Mesendoderm (in vitro differentiated cells): ENCODE measurements around the gene PLD3.
A peak's percentile ranks its signal among the peaks of the same experiment; 100 is the strongest.
"Not testable (repeated sequence)": the region's sequence is repeated elsewhere in the genome, so short reads cannot be mapped to it uniquely, and the experiment has no call there.

ENCODE experiments used
- DNase-seq: peaks from one replicate; pipeline ENCODE4 v3.0.0; 2013
- H2AK5ac ChIP-seq: 2 replicates; pipeline ENCODE4 v1.6.1; 2013; ENCODE audit warnings: low read length, inconsistent platforms
- H2BK120ac ChIP-seq: 2 replicates; pipeline ENCODE4 v1.6.1; 2013; ENCODE audit warnings: low read depth, mild to moderate bottlenecking, low read length, moderate library complexity, mixed read lengths
- H2BK15ac ChIP-seq: replicated peaks from 2 replicates; pipeline ENCODE4 v1.6.1; 2013; ENCODE audit warnings: low read depth, mild to moderate bottlenecking, moderate library complexity
- H2BK5ac ChIP-seq: 2 replicates; pipeline ENCODE4 v1.6.1; 2013; ENCODE audit warnings: low read length, inconsistent platforms
- H3K18ac ChIP-seq: 2 replicates; pipeline ENCODE4 v1.6.1; 2013; ENCODE audit warnings: mild to moderate bottlenecking, low read length, mixed read lengths
- H3K23ac ChIP-seq: one replicate; pipeline ENCODE4 v1.6.1; 2013; ENCODE audit warnings: low read length
- H3K27ac ChIP-seq: 2 replicates; pipeline ENCODE4 v1.5.1; 2013; ENCODE audit warnings: low read depth, mild to moderate bottlenecking, inconsistent platforms, low read length, moderate library complexity
- H3K27me3 ChIP-seq: 2 replicates; pipeline ENCODE4 v1.6.1; 2013; ENCODE audit warnings: low read length, control low read depth, mild to moderate bottlenecking, inconsistent platforms; ENCODE audit not compliant: insufficient read depth, poor library complexity
- H3K36me3 ChIP-seq: 2 replicates; pipeline ENCODE4 v1.6.1; 2013; ENCODE audit warnings: low read length, inconsistent platforms; ENCODE audit not compliant: control insufficient read depth, insufficient read depth
- H3K4ac ChIP-seq: one replicate; pipeline ENCODE4 v1.6.1; 2013; ENCODE audit warnings: low read depth, mild to moderate bottlenecking, low read length, moderate library complexity
- H3K4me1 ChIP-seq: 2 replicates; pipeline ENCODE4 v1.6.1; 2013; ENCODE audit warnings: low read depth, low read length, inconsistent platforms; ENCODE audit not compliant: control insufficient read depth
- H3K4me2 ChIP-seq: 2 replicates; pipeline ENCODE4 v1.6.1; 2013; ENCODE audit warnings: low read length
- H3K4me3 ChIP-seq: 2 replicates; pipeline ENCODE4 v1.5.1; 2013; ENCODE audit warnings: mild to moderate bottlenecking, low read length
- H3K56ac ChIP-seq: one replicate; pipeline ENCODE4 v1.6.1; 2013; ENCODE audit warnings: low read length
- H3K79me1 ChIP-seq: 2 replicates; pipeline ENCODE4 v1.6.1; 2013; ENCODE audit warnings: low read length, inconsistent platforms
- H3K79me2 ChIP-seq: 2 replicates; pipeline ENCODE4 v1.6.1; 2013; ENCODE audit warnings: mild to moderate bottlenecking, low read length; ENCODE audit not compliant: control insufficient read depth, insufficient read depth
- H3K9ac ChIP-seq: 2 replicates; pipeline ENCODE4 v1.6.1; 2013; ENCODE audit warnings: low read length, inconsistent platforms
- H4K5ac ChIP-seq: one replicate; pipeline ENCODE4 v1.6.1; 2013; ENCODE audit warnings: low read length
- H4K8ac ChIP-seq: one replicate; pipeline ENCODE4 v1.6.1; 2013; ENCODE audit warnings: low read depth, mild to moderate bottlenecking, control low read depth, low read length, moderate library complexity
- WGBS: extraction: QIAGEN DNeasy Blood & Tissue Kit; methylation state at CpG from one replicate; pipeline ENCODE4 v1.1.7; 2013; ENCODE audit warnings: low lambda C conversion rate, missing lambda C conversion rate; ENCODE audit not compliant: insufficient coverage; ENCODE audit errors: extremely low coverage; 5-methylcytosine and 5-hydroxymethylcytosine counted together

The PLD3 gene

DNA sequence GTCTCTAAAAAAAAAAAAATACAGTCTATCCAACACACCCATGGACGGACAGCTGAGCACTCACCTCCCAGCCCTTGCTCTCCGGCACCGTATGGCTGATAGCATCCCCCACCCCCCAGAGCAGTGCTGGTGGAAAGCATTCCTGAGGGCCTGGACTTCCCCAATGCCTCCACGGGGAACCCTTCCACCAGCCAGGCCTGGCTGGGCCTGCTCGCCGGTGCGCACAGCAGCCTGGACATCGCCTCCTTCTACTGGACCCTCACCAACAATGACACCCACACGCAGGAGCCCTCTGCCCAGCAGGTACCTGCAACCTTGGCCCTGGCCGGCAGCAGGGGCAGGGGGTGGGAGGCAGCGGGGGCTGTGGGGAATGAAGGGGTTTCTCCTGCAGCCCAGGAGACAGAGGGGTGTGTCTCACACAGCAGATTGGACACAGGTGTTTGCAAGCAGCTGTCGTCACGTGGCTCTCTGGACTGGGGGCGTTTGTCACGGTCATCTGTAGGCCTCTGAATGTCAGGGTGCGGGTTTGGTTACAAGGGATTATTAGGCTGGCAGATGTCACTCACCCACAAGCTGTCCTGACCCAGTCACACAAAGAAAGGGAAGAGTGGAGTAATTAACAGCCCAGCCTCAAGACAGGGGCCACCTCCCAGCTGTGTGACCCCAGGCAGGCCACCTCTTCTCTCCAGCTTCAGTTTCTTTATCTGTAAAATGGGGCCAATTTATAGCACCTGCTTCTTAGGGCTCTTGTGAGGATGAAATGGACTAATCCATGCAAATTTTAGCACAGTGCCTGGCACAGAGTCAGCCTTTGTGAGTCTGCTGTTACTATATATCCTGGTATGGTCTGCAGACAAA is 19.3 kb downstream of the PLD3 start:
- Histone ChIP-seq H3K4me1 (peaks cover 3% of the 10 kb centered on the region), H3K18ac (no peak overlapping the region), H3K56ac (no peak overlapping the region), H4K8ac (no peak overlapping the region), H2BK15ac (no peak overlapping the region), H3K27ac (no peak overlapping the region), H3K36me3 (peaks cover 3% of the 10 kb centered on the region), H3K23ac (no peak overlapping the region), H3K27me3 (no peaks in the 10 kb centered on the region), H3K4ac (no peak overlapping the region), H3K79me2 (no peaks in the 10 kb centered on the region), H3K4me3 (no peak overlapping the region), H2BK5ac (no peak overlapping the region), H4K5ac (no peak overlapping the region), H3K9ac (no peak overlapping the region), H2BK120ac (no peak overlapping the region), H2AK5ac (no peak overlapping the region), H3K4me2 (no peak overlapping the region), H3K79me1 (peaks cover 2% of the 10 kb centered on the region)
- DNase-seq: no peak
- no CpG with 5 or more reads among the region's 16 CpGs for WGBS

DNA sequence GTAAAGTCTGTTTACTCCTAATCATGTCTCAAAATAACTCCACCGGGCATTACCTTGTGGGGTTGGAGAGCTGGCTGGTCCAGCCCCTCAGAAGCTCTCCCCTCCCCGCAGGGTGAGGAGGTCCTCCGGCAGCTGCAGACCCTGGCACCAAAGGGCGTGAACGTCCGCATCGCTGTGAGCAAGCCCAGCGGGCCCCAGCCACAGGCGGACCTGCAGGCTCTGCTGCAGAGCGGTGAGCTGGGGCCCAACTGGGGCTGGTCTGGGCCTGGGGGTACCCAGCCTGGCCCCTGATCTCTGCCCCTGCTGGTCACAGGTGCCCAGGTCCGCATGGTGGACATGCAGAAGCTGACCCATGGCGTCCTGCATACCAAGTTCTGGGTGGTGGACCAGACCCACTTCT is 21.3 kb downstream of the PLD3 start:
- Histone ChIP-seq H3K9ac (no peak overlapping the region), H3K79me1 (peaks cover 2% of the 10 kb centered on the region), H2AK5ac (no peak overlapping the region), H3K27me3 (no peaks in the 10 kb centered on the region), H4K5ac (no peak overlapping the region), H3K4me1 (peaks cover 3% of the 10 kb centered on the region), H3K56ac (no peak overlapping the region), H2BK5ac (no peak overlapping the region), H3K36me3 (peaks cover 3% of the 10 kb centered on the region), H4K8ac (no peak overlapping the region), H3K79me2 (no peaks in the 10 kb centered on the region), H3K27ac (no peak overlapping the region), H3K4me3 (no peak overlapping the region), H3K23ac (no peak overlapping the region), H3K18ac (no peak overlapping the region), H3K4me2 (no peak overlapping the region), H2BK120ac (no peak overlapping the region), H2BK15ac (no peak overlapping the region), H3K4ac (no peak overlapping the region)
- WGBS: no CpG with 5 or more reads among the region's 12 CpGs
- DNase-seq: no peak

DNA sequence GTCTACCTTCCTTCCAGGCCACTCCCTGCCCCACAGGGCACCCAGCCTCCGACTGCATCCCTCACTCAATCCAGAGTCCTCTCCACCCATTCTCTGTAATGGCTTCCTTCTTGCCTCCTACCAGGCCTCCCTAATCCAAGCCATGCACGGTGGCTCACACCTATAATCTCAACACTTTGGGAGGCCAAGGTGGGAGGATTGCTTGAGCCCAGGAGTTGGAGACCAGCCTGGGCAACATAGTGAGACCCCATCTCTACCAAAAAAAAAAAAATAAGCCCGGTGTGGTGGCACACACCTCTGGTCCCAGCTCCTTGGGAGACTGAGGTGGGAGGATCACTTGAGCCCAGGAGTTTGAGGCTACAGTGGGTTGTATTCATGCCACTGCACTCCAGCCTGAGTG is 21.8 kb downstream of the PLD3 start:
- WGBS: no CpG with 5 or more reads among the region's 3 CpGs
- not testable (repeated sequence) for H3K9ac ChIP-seq, H3K27me3 ChIP-seq, H2BK15ac ChIP-seq, H2BK5ac ChIP-seq, H3K4me1 ChIP-seq, H3K27ac ChIP-seq, H3K23ac ChIP-seq, H3K4me3 ChIP-seq, H3K4me2 ChIP-seq, H3K56ac ChIP-seq, H2AK5ac ChIP-seq, H2BK120ac ChIP-seq, DNase-seq, H3K36me3 ChIP-seq, H4K8ac ChIP-seq, H3K79me1 ChIP-seq, H3K79me2 ChIP-seq, H3K18ac ChIP-seq, H4K5ac ChIP-seq, H3K4ac ChIP-seq

DNA sequence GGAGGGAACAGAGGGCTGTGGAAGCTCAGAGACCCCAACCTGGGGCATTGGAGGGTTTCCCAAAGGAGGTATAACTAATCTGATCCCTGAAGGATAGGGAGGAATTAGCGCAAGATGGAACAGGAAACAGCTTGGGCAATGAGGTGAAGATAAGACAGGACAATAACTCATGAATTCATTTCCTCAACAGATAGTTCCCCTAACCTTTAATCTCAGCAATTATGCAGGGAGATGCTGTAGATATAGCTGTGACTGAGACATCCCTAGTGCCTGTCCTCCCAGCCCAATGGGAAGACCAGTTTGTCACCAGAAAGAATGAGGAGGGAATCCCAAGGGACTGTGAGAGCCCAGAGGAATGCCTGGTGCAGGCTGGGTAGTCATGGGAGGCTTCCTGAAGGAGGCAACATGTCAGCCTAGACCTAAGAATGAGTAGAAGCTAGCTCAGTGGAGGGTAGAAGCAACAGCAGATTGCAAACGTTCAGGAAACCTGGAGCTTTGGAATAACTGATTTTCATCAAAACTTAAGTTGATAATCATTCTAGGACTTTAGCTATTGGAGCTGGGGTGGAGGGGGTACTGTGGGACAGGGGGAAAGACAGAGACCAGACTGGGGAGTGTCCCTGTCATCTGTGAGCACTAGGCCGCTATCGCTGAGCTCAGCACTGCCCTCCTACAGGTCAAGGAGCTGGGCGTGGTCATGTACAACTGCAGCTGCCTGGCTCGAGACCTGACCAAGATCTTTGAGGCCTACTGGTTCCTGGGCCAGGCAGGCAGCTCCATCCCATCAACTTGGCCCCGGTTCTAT is 22.7 kb downstream of the PLD3 start:
- Histone ChIP-seq H4K8ac (no peak overlapping the region), H3K79me1 (peaks cover 2% of the 10 kb centered on the region), H2BK5ac (no peak overlapping the region), H3K56ac (no peak overlapping the region), H3K4ac (no peak overlapping the region), H3K27me3 (no peaks in the 10 kb centered on the region), H3K9ac (no peak overlapping the region), H3K36me3 (peaks cover 3% of the 10 kb centered on the region), H4K5ac (no peak overlapping the region), H3K23ac (no peak overlapping the region), H3K27ac (no peak overlapping the region), H3K4me1 (peaks cover 3% of the 10 kb centered on the region), H2AK5ac (no peak overlapping the region), H3K4me3 (no peak overlapping the region), H3K79me2 (no peaks in the 10 kb centered on the region), H2BK15ac (no peak overlapping the region), H2BK120ac (no peak overlapping the region), H3K18ac (no peak overlapping the region), H3K4me2 (no peak overlapping the region)
- peak; percentile 51 for DNase-seq
- WGBS: no CpG with 5 or more reads among the region's 7 CpGs

DNA sequence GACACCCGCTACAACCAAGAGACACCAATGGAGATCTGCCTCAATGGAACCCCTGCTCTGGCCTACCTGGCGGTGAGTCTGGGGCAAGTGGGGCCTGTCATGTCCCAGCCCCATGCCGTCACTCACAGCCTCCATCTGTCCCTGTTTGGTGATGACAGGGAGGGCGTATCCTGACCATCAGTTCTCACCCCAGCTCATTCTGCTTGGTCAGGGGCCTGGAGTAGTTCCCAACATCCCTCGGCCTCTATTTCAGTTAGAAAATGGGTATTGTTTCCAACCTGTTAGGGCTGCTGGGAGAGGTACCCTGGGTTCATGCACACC is 23.3 kb downstream of the PLD3 start:
- Histone ChIP-seq H3K4me2 (no peak overlapping the region), H3K27ac (no peak overlapping the region), H3K9ac (no peak overlapping the region), H3K18ac (no peak overlapping the region), H3K23ac (no peak overlapping the region), H3K27me3 (no peaks in the 10 kb centered on the region), H3K4ac (no peak overlapping the region), H3K4me1 (no peaks in the 10 kb centered on the region), H3K36me3 (peaks cover 5% of the 10 kb centered on the region), H3K79me2 (no peaks in the 10 kb centered on the region), H2BK120ac (no peak overlapping the region), H3K4me3 (no peak overlapping the region), H4K5ac (no peak overlapping the region), H3K79me1 (no peaks in the 10 kb centered on the region), H2BK5ac (no peak overlapping the region), H2AK5ac (no peak overlapping the region), H3K56ac (no peak overlapping the region), H4K8ac (no peak overlapping the region), H2BK15ac (no peak overlapping the region)
- WGBS: no CpG with 5 or more reads among the region's 5 CpGs
- no peak for DNase-seq
